Stomach (tissue), 9 donors: ENCODE results near the gene LGALS3BP. TPM values are rescaled to one million over a fixed set of nuclear protein-coding genes. Genes with fewer than 3 reads are reported as not detected.
A peak's percentile ranks its signal among the peaks of the same experiment; 100 is the strongest.
"Not testable (repeated sequence)": the region's sequence is repeated elsewhere in the genome, so short reads cannot be mapped to it uniquely, and the experiment has no call there.

ENCODE experiments used
- DNase-seq, 2 donors: peaks; one replicate each; pipeline versions ENCODE4 v3.0.0 to v3.0.0-alpha.2; 2013 to 2019
- H3K27ac ChIP-seq, 5 donors: fragments of 200-600 bp in 4 of 5; sonication (generic) in 4 of 5; one replicate each; pipeline ENCODE4 v1.5.1; 2013 to 2019; ENCODE audit warnings: mild to moderate bottlenecking in 1 of 5, moderate library complexity in 1 of 5
- H3K27me3 ChIP-seq, 3 donors: fragments of 200-600 bp; sonication (generic); one replicate each; pipeline ENCODE4 v1.5.1; 2017 to 2019; ENCODE audit warnings: mixed run types in 1 of 3
- H3K36me3 ChIP-seq, 4 donors: fragments of 200-600 bp; sonication (generic); 1 replicate in 3 of 4; 2 replicates in 1 of 4; pipeline ENCODE4 v1.5.1; 2016 to 2019
- H3K4me1 ChIP-seq, 4 donors: fragments of 200-600 bp; sonication (generic); one replicate each; pipeline ENCODE4 v1.5.1; 2016 to 2019
- H3K4me3 ChIP-seq, 4 donors: fragments of 200-600 bp; sonication (generic) in 3 of 4; one replicate each; pipeline ENCODE4 v1.5.1; 2016 to 2019; ENCODE audit warnings: mild to moderate bottlenecking in 1 of 4
- H3K9me3 ChIP-seq, 4 donors: fragments of 200-600 bp; sonication (generic); one replicate each; pipeline ENCODE4 v1.5.1; 2016 to 2019
- EP300 ChIP-seq: sonication (generic); formaldehyde crosslinking; IDR thresholded peaks from one replicate; pipeline ENCODE4 v1.6.1; 2017; ENCODE audit warnings: antibody characterized with exemption
- POLR2A ChIP-seq, 4 donors: fragments of 450-650 bp; IDR thresholded peaks; one replicate each; pipeline ENCODE4 v1.6.1; 2016; ENCODE audit warnings: antibody characterized with exemption in 4 of 4, control low read depth in 2 of 4, mild to moderate bottlenecking in 1 of 4, moderate library complexity in 1 of 4
- POLR2AphosphoS5 ChIP-seq, 3 donors: sonication (generic); formaldehyde crosslinking; IDR thresholded peaks; one replicate each; pipeline ENCODE4 v1.6.1; 2016; ENCODE audit warnings: antibody characterized with exemption in 3 of 3
- WGBS, 5 donors: extraction: QIAGEN DNeasy Blood & Tissue Kit in 3 of 5; methylation state at CpG; one replicate each; pipeline versions ENCODE4 v1.1.5 to v1.1.7; 2013 to 2018; 5-methylcytosine and 5-hydroxymethylcytosine counted together
- intact Hi-C: fragments of 100-400 bp; cut with DNase I; formaldehyde crosslinking; loops from one replicate; pipeline ENCODE4 v1.15.1; 2023; ENCODE audit warnings: low total_unique reads
- polyA plus RNA-seq, 3 donors: library from polyadenylated mRNA; stranded (reverse); fragments of 200-250 nt; gene quantifications; one replicate each; pipeline ENCODE4 v1.2.3, GENCODE V29; 2013
- total RNA-seq, 5 donors: library from RNA; depleted of rRNA; stranded (reverse); fragments of >200 nt; gene quantifications; one replicate each; pipeline versions ENCODE4 v1.1.0 to v1.2.3, GENCODE V29; 2014 to 2016
- TF ChIP-seq, protein P1 (sequence below), 7 experiments: fragments of 450-650 bp in 4 of 7; fragments of 200-600 bp in 3 of 7; sonication (generic) in 3 of 7; IDR thresholded peaks; one replicate each; pipeline ENCODE4 v1.5.1; 2016 to 2019; ENCODE audit warnings: antibody characterized with exemption in 7 of 7, control low read depth in 2 of 7, mild to moderate bottlenecking in 1 of 7
- donor health status: healthy with polysubstance abuse.
- donor health status: Bipolar disorder and iron deficiency.
- donor health status: healthy.

Gene LGALS3BP
- total and polyA plus RNA-seq, 8 donors: 63.4 to 625 (median 192) TPM

DNA sequence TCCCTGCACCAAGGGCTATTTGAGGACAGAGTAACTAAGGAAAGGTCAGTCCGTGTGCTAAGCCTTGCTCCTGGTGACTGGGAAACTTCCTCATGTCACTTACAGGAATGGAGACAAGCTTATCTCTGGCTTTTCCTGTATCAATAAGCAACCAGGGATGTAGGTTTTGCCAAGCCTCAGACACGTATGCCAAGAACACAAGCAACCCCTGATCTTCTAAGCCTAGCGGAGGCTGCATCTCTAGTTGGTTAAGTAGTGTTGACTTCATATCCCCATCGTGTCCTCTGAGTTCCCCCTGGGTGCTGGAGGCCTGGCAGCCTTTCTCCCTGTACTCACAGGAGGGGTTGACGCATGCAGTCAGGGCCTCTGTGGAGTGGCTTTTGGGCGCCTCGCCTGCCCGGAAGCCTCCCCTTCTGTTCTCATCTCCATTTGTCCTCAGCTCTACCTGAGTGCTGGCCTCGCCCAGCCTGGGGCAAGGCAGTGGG lies 42.8 kb upstream of the LGALS3BP start:
- intact Hi-C loops: no loop called here
- peak in 1 of 2 donors; percentile 63 for DNase-seq
- Histone ChIP-seq H3K4me3 (no peak overlapping the region), H3K4me1 (peaks cover 74 to 89% (median 78%) of the 10 kb centered on the region in 4 donors), H3K36me3 (no peaks in the 10 kb centered on the region), H3K27me3 (peaks cover 0 to 45% (median 20%) of the 10 kb centered on the region in 3 donors), H3K27ac (peak overlapping the region; percentile 47 to 76 (median 71)), H3K9me3 (no peaks in the 10 kb centered on the region)
- TF ChIP-seq EP300: no peak
- peak; percentile 30 to 94 (median 70) for TF ChIP-seq POLR2AphosphoS5 (IDR thresholded peaks at IDR 0.05)
- 32 to 58% (median 50%) methylated on average over 9 of the region's 9 CpGs for WGBS, 5 donors

DNA sequence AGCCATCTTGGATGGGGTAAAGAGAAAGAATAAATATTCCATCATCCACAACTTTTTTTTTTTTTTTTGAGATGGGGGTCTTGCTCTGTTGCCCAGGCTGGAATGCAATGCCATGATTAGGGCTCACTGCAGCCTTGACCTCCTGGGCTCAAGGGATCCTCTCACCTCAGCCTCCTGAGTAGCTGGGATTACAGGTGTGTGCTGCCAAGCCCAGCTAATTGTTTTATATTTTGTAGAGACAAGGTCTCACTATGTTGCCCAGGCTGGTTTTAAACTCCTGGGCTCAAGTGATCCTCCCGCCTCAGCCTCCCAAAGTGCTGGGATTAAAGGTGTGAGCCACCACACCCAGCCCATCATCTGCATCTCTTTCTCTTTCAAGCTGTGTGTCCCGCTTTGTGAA lies 42.2 kb upstream of the LGALS3BP start:
- H3K4me3 ChIP-seq, intact Hi-C loops, H3K36me3 ChIP-seq, H3K9me3 ChIP-seq, DNase-seq: not testable (repeated sequence)
- Histone ChIP-seq H3K27ac (peak overlapping the region; percentile 63 to 76 (median 71)), H3K4me1 (peaks cover 68 to 82% (median 72%) of the 10 kb centered on the region in 4 donors), H3K27me3 (peaks cover 0 to 41% (median 20%) of the 10 kb centered on the region in 3 donors)
- WGBS, 5 donors: 67 to 90% (median 76%) methylated on average over 2 of the region's 2 CpGs

DNA sequence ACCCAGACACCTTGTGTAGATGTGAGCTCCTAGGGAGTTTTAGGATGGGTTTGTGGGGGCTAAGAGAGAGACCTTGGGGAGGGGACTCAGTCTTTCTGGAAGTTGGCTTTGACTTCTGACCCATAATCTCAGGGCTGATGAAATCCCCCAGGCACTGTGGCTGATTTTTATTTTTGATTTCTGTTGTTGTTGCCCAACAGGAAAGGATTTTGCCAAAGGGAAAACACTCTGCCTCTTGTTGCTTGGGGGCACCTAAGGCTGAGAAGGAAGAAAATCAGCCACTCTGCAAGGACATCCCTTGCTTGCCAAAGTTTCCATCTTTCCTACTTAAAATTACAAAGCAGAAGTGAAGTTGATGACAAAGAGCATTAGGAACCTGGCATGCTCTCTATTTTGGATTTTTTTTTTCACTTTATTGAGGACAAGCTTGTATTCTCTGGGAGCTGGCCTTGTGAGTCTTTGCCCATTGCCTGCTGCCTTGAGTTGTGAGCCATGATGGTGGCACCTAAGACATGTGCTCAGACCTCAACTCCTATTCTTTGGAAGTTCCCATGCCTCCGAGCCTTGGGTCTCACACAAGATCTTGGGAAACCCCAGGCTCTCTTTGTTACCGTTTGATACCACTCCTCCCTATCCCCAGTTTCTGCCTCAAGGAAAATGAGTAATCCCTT lies 41.0 kb upstream of the LGALS3BP start:
- Histone ChIP-seq H3K4me3 (no peak overlapping the region), H3K4me1 (peaks cover 58 to 71% (median 64%) of the 10 kb centered on the region in 4 donors), H3K9me3 (no peaks in the 10 kb centered on the region), H3K27me3 (peaks cover 0 to 31% (median 20%) of the 10 kb centered on the region in 3 donors), H3K36me3 (no peaks in the 10 kb centered on the region), H3K27ac (peak overlapping the region in 4 of 5 donors; percentile 63 to 76 (median 73))
- 69 to 78% (median 73%) methylated on average over 2 of the region's 2 CpGs for WGBS, 5 donors
- TF ChIP-seq, protein P1, sequence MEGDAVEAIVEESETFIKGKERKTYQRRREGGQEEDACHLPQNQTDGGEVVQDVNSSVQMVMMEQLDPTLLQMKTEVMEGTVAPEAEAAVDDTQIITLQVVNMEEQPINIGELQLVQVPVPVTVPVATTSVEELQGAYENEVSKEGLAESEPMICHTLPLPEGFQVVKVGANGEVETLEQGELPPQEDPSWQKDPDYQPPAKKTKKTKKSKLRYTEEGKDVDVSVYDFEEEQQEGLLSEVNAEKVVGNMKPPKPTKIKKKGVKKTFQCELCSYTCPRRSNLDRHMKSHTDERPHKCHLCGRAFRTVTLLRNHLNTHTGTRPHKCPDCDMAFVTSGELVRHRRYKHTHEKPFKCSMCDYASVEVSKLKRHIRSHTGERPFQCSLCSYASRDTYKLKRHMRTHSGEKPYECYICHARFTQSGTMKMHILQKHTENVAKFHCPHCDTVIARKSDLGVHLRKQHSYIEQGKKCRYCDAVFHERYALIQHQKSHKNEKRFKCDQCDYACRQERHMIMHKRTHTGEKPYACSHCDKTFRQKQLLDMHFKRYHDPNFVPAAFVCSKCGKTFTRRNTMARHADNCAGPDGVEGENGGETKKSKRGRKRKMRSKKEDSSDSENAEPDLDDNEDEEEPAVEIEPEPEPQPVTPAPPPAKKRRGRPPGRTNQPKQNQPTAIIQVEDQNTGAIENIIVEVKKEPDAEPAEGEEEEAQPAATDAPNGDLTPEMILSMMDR (IDR thresholded peaks at IDR 0.05): no peak
- TF ChIP-seq POLR2AphosphoS5 (IDR thresholded peaks at IDR 0.05) (no peak), POLR2A (IDR thresholded peaks at IDR 0.05) (no peak), EP300 (no peak)
- no peak for DNase-seq
- intact Hi-C loops: no loop called here

DNA sequence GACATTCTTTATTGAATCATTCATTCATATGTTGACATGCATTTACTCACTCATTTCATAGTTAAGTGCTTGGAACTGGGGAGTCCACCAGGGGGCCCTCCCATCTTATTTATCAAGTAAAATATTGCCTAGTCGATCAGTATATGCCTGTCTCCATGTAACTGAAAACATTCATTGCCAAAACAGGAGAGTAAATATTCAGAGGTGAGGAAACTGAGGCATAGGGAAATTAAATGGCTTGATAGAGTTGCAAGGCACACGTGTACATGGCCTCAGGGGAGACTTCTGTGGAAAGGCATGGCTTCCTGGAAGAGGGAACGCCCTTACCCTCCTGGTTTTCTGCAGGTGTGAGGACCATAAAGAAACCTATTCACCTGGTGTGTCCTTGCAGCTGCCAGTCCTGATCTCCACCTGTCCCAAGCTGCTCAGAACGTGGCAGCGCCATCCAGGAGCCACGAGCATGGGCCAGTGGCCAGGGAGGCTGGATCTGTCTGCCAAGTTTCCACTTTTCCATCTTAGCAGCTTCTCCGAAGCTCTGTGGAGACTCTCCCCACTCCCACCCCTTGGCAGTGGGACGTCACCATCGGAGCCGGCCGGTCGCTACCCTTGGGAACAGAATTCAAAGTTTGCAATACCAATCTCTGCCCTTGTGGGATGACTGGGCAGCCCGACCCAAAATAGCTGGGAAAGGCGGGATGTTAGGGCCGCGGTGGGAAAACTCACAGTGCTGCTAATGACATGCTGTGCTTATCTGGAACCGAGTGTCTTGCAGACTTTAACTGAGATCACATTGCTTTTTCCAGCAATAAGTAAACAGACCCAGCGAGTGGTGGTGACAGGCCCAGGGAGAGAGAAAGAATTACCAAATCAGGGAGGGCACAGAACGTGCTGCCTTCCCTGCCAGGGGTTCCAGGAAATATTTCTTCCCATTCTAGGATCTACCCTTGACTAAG lies 40.2 kb upstream of the LGALS3BP start:
- H3K4me1 ChIP-seq: peaks cover 52 to 62% (median 57%) of the 10 kb centered on the region in 4 donors
- intact Hi-C loops: no loop called here
- 13 to 30% (median 19%) methylated on average over 19 of the region's 19 CpGs for WGBS, 5 donors
- H3K27me3 ChIP-seq: peaks cover 0 to 22% (median 15%) of the 10 kb centered on the region in 3 donors
- peak overlapping the region in 1 of 4 donors; percentile 27 for H3K4me3 ChIP-seq
- no peaks in the 10 kb centered on the region for H3K9me3 ChIP-seq
- peak overlapping the region; percentile 10 to 76 (median 71) for H3K27ac ChIP-seq
- H3K36me3 ChIP-seq: no peaks in the 10 kb centered on the region
- peak; percentile 26 to 56 (median 31) for TF ChIP-seq POLR2AphosphoS5 (IDR thresholded peaks at IDR 0.05)
- TF ChIP-seq POLR2A (IDR thresholded peaks at IDR 0.05): no peak
- TF ChIP-seq EP300: peak; percentile 62
- TF ChIP-seq, protein P1 (IDR thresholded peaks at IDR 0.05): peak in 5 of 7 experiments; percentile 37 to 60 (median 53)
- peak; percentile 70 to 71 for DNase-seq

DNA sequence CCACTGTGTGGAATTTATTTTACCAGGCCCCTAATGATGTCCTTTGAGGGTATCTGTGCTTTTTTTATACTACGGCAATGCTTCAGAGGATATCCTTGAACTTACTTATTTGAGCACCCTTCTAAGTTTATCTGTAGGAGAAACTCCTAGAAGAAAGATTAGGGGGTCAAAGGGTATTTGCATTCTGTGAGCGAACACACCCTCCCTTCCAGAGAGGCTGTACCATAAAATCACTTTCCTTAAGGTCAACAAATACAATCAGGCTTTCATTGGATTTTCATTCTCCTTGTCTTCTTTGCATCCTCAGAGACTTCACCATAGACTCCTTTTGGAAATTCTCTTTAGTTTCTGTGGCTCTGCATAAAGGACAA lies 39.5 kb upstream of the LGALS3BP start:
- no peaks in the 10 kb centered on the region for H3K9me3 ChIP-seq
- WGBS, 5 donors: 26 to 59% (median 45%) methylated on average over 2 of the region's 2 CpGs
- peaks cover 0 to 16% (median 8%) of the 10 kb centered on the region in 3 donors for H3K27me3 ChIP-seq
- no peak for DNase-seq
- H3K4me1 ChIP-seq: peaks cover 45 to 55% (median 50%) of the 10 kb centered on the region in 4 donors
- H3K4me3 ChIP-seq: no peak overlapping the region
- TF ChIP-seq EP300 (no peak), POLR2AphosphoS5 (IDR thresholded peaks at IDR 0.05) (no peak), POLR2A (IDR thresholded peaks at IDR 0.05) (no peak)
- TF ChIP-seq, protein P1 (IDR thresholded peaks at IDR 0.05): no peak
- peak overlapping the region in 4 of 5 donors; percentile 63 to 76 (median 73) for H3K27ac ChIP-seq
- no peaks in the 10 kb centered on the region for H3K36me3 ChIP-seq
- intact Hi-C loops: no loop called here
